ENCODE measurements around the gene SEMA6D. TPM values are rescaled to one million over a fixed set of nuclear protein-coding genes. Genes with fewer than 3 reads are reported as not detected.

The SEMA6D gene
- total RNA-seq, 4 donors from 2014 or later: 12.4 to 120 (median 105) TPM

GRCh38 chr15:47716516-47716915 is 789 bp upstream of the SEMA6D start:
- Histone ChIP-seq H3K9me3 (no peaks in the 10 kb centered on the region), H3K27me3 (no peaks in the 10 kb centered on the region), H3K4me3 (peak overlapping the region; percentile 41 to 98 (median 74)), H3K36me3 (no peaks in the 10 kb centered on the region), H3K27ac (peak overlapping the region; percentile 65 to 93 (median 84)), H3K4me1 (peaks cover 0 to 13% (median 0%) of the 10 kb centered on the region in 4 donors)
- TF ChIP-seq, protein P1, sequence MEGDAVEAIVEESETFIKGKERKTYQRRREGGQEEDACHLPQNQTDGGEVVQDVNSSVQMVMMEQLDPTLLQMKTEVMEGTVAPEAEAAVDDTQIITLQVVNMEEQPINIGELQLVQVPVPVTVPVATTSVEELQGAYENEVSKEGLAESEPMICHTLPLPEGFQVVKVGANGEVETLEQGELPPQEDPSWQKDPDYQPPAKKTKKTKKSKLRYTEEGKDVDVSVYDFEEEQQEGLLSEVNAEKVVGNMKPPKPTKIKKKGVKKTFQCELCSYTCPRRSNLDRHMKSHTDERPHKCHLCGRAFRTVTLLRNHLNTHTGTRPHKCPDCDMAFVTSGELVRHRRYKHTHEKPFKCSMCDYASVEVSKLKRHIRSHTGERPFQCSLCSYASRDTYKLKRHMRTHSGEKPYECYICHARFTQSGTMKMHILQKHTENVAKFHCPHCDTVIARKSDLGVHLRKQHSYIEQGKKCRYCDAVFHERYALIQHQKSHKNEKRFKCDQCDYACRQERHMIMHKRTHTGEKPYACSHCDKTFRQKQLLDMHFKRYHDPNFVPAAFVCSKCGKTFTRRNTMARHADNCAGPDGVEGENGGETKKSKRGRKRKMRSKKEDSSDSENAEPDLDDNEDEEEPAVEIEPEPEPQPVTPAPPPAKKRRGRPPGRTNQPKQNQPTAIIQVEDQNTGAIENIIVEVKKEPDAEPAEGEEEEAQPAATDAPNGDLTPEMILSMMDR (IDR thresholded peaks at IDR 0.05): no peak
- TF ChIP-seq POLR2A (IDR thresholded peaks at IDR 0.05): no peak
- DNase-seq: no peak

DNA sequence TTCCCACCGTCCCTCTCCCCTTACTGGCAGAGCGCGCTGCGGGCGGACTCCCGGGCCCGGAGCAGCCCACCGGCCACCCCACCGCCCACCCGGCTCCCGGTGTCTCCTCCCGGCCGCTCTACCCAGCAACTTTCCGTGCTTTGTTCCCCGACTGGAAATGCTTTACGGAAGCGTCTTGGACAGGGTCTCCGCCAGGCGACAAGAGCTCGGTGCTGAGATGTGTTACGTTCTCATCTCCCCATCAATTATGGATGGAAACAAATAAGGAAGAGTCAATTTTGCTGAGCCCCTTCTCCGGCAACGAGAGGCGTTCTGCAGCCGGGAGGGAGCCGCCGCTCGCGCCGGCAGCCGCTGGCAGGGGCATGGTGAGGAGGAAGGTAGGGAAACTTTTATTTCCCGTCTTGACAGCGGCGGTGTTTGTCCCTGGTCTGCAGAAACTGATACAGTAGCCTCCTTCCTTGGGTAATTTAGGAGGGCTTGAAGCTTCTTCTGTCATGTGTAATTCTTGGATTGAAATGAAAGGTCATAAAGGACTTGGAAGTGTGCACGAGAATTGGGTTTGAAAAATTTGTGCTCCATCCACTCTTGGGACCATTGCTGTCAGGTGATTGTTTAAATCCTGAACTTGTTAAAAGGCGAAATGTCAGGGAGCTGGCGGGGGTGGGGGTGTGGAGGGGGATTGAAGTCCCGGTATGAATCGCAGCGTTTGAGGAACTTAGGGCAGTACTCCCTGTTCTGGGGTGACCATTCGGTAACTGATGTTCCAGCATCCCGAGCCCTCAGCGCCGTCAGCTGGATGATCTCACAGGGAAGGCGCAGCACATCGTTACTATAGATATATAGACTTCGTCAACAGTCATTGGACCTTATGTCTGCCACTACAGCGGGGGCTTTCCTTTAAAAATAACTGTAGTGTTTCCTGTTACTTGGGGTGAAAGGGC is 1.5 kb downstream of the SEMA6D start:
- peak overlapping the region; percentile 41 to 98 (median 74) for H3K4me3 ChIP-seq
- no peaks in the 10 kb centered on the region for H3K36me3 ChIP-seq
- H3K27ac ChIP-seq: peak overlapping the region; percentile 65 to 93 (median 84)
- TF ChIP-seq, protein P1 (IDR thresholded peaks at IDR 0.05): no peak
- peak; percentile 22 to 55 for TF ChIP-seq POLR2A (IDR thresholded peaks at IDR 0.05)
- H3K9me3 ChIP-seq: no peaks in the 10 kb centered on the region
- DNase-seq: peak in 2 of 3 donors; percentile 62 to 65
- H3K27me3 ChIP-seq: no peaks in the 10 kb centered on the region
- H3K4me1 ChIP-seq: peaks cover 0 to 19% (median 0%) of the 10 kb centered on the region in 4 donors

- Histone ChIP-seq H3K9me3 (no peaks in the 10 kb centered on the region), H3K4me1 (peaks cover 0 to 29% (median 0%) of the 10 kb centered on the region in 4 donors), H3K4me3 (peak overlapping the region in 3 of 4 donors; percentile 60 to 98 (median 88)), H3K27ac (peak overlapping the region in 3 of 4 donors; percentile 76 to 93 (median 92)), H3K27me3 (no peaks in the 10 kb centered on the region), H3K36me3 (no peaks in the 10 kb centered on the region)
- TF ChIP-seq POLR2A (IDR thresholded peaks at IDR 0.05): no peak
- TF ChIP-seq, protein P1 (IDR thresholded peaks at IDR 0.05): no peak
- no peak for DNase-seq
Observed at GRCh38 chr15:47719730-47720129, 2.4 kb downstream of the SEMA6D start.

DNA sequence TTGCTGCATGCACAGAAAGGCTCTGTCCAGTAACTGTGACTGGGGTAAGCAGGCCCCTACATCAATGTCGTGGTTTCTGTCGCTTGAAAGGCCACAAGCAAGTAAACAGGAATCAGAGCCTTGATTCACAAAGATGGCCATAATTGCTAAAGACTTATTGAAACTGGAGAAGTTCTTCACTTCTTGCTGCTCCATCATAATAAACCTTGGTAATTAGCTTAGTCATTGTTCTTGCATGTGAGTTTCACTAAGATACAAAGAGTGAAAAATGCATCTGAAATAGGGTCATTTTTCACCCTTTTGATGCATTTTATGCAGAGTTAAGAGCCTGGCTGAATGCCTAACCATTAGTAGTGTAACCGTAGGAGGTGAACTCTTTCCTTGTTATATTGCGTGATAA is 3.2 kb downstream of the SEMA6D start:
- DNase-seq: no peak
- H3K27me3 ChIP-seq: no peaks in the 10 kb centered on the region
- H3K27ac ChIP-seq: no peak overlapping the region
- no peaks in the 10 kb centered on the region for H3K9me3 ChIP-seq
- no peaks in the 10 kb centered on the region for H3K36me3 ChIP-seq
- TF ChIP-seq POLR2A (IDR thresholded peaks at IDR 0.05): no peak
- TF ChIP-seq, protein P1 (IDR thresholded peaks at IDR 0.05): no peak
- peak overlapping the region in 2 of 4 donors; percentile 9 to 98 for H3K4me3 ChIP-seq
- peaks cover 0 to 35% (median 0%) of the 10 kb centered on the region in 4 donors for H3K4me1 ChIP-seq

DNA sequence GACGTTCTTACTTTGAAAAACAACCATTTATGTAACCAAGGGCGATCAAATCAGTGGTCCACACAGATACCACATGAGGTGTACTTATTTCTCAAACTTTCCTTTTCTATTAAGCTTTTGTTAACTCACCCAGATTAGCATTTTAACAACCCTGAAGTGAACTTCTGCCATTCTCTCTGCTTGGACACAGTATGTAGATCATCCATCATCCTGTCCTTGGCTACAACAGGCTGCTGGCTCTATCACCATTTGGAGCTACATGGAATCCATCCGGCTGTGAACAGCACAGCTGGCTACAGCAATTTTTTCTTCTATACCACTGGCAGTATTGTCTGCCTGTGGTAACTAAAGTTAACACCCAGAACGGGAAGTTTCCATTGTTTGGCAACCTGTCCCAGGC is 4.4 kb downstream of the SEMA6D start:
- Histone ChIP-seq H3K4me1 (peaks cover 0 to 45% (median 0%) of the 10 kb centered on the region in 4 donors), H3K27me3 (no peaks in the 10 kb centered on the region), H3K27ac (peak overlapping the region in 1 of 4 donors; percentile 27), H3K36me3 (no peaks in the 10 kb centered on the region), H3K4me3 (no peak overlapping the region), H3K9me3 (no peaks in the 10 kb centered on the region)
- no peak for DNase-seq
- TF ChIP-seq, protein P1 (IDR thresholded peaks at IDR 0.05): no peak
- TF ChIP-seq POLR2A (IDR thresholded peaks at IDR 0.05): no peak

All from Peyer's patch (tissue), 4 donors.